ENCODE results near the gene DCLK1.

The DCLK1 gene

GRCh38 chr13:35930665-35931631 is 200.2 kb downstream of the DCLK1 start:
- no peak for DNase-seq

- DNase-seq, result no peak
Observed at GRCh38 chr13:35927567-35928021, 203.6 kb downstream of the DCLK1 start.

GRCh38 chr13:35926859-35927530 is 204.2 kb downstream of the DCLK1 start:
- DNase-seq, result no peak

GRCh38 chr13:35925669-35926068 is 205.5 kb downstream of the DCLK1 start:
- DNase-seq, result no peak

- no peak for DNase-seq
Observed at GRCh38 chr13:35923347-35923746, 207.8 kb downstream of the DCLK1 start.

GRCh38 chr13:35920816-35921215 is 210.4 kb downstream of the DCLK1 start:
- DNase-seq, result no peak

GRCh38 chr13:35917942-35918645 is 213.1 kb downstream of the DCLK1 start:
- DNase-seq, result no peak

- no peak for DNase-seq
Observed at GRCh38 chr13:35917252-35917941, 213.8 kb downstream of the DCLK1 start.

- no peak for DNase-seq
Observed at GRCh38 chr13:35916146-35916545, 215.0 kb downstream of the DCLK1 start.

GRCh38 chr13:35914662-35915061 is 216.5 kb downstream of the DCLK1 start:
- DNase-seq, result no peak

- no peak for DNase-seq
Observed at GRCh38 chr13:35912841-35913240, 218.3 kb downstream of the DCLK1 start.

GRCh38 chr13:35909837-35910540 is 221.2 kb downstream of the DCLK1 start:
- no peak for DNase-seq

GRCh38 chr13:35909091-35909490 is 222.1 kb downstream of the DCLK1 start:
- DNase-seq, result no peak

GRCh38 chr13:35908226-35908625 is 223.0 kb downstream of the DCLK1 start:
- no peak for DNase-seq

GRCh38 chr13:35906636-35907035 is 224.5 kb downstream of the DCLK1 start:
- no peak for DNase-seq

- no peak for DNase-seq
Observed at GRCh38 chr13:35903075-35903474, 228.1 kb downstream of the DCLK1 start.

- DNase-seq, result no peak
Observed at GRCh38 chr13:35898041-35898440, 233.1 kb downstream of the DCLK1 start.

GRCh38 chr13:35894636-35895035 is 236.5 kb downstream of the DCLK1 start:
- no peak for DNase-seq

- DNase-seq, result no peak
Observed at GRCh38 chr13:35892837-35893814, 238.1 kb downstream of the DCLK1 start.

GRCh38 chr13:35891507-35892441 is 239.4 kb downstream of the DCLK1 start:
- DNase-seq, result no peak
